HCT116 (cell line): Measurements from ENCODE around the gene BLOC1S6. TPM values are rescaled to one million over a fixed set of nuclear protein-coding genes. Genes with fewer than 3 reads are reported as not detected.

Source experiments
- ATAC-seq: fragments of 200-7000 bp; cut with Tn5 transposase; 2 replicates; pipeline ENCODE4 v1.9.1; 2020; ENCODE audit warnings: mild to moderate bottlenecking, moderate library complexity
- BruUV-seq: library from RNA; stranded (reverse); fragments of 400-500 nt; replicated peaks from 2 replicates; lab custom pipeline; 2021; lab: Mats Ljungman, UMichigan
- CTCF ChIA-PET: fragments of 300-600 bp; sonication (Branson Sonifier 250); formaldehyde crosslinking; loops from one replicate; lab custom pipeline; 2021; ENCODE audit warnings: antibody characterized with exemption; lab: Charles Lee
- POLR2A ChIA-PET: fragments of 300-600, 350-600 bp; sonication (Branson Sonifier 250); formaldehyde crosslinking; loops from one replicate; lab custom pipeline; 2021; ENCODE audit warnings: antibody characterized with exemption; lab: Charles Lee
- RAD21 ChIA-PET, 2 experiments: fragments of 300-600 bp; sonication (Branson Sonifier 250); formaldehyde crosslinking; loops; one replicate each; lab custom pipeline; 2023; ENCODE audit warnings: low total read pairs in 2 of 2; ENCODE audit not compliant: uncharacterized antibody in 2 of 2, unreplicated experiment in 2 of 2, low non-redundant PET in 1 of 2; lab: Charles Lee
- DNase-seq: peaks from one replicate; pipeline ENCODE4 v3.0.0-alpha.2; 2010; ENCODE audit warnings: low read depth, low spot score
- H2AFZ ChIP-seq: fragments of 200-600 bp; shearing (Covaris generic), sonication (generic); 2 replicates; pipeline ENCODE4 v1.6.1; 2017; ENCODE audit warnings: low read depth, mixed run types, mixed read lengths, antibody characterized with exemption, low read length; ENCODE audit not compliant: poor library complexity, severe bottlenecking
- H3K27ac ChIP-seq: 2 replicates; pipeline ENCODE4 v1.5.1; 2012; ENCODE audit warnings: low read depth, low read length
- H3K27me3 ChIP-seq: fragments of 200-600 bp; sonication (generic); 2 replicates; pipeline ENCODE4 v1.6.1; 2016; ENCODE audit warnings: mixed run types, low read length, mixed read lengths; ENCODE audit not compliant: insufficient read depth
- H3K36me3 ChIP-seq, 2 experiments: fragments of 200-500 bp in 1 of 2; fragments of 200-600 bp in 1 of 2; sonication (Bioruptor generic) in 1 of 2; sonication (generic) in 1 of 2; 2 replicates each; pipeline versions ENCODE4 v1.5.1 to v1.6.1; 2014 to 2016; ENCODE audit warnings: low read length in 2 of 2, inconsistent platforms in 1 of 2, mixed read lengths in 1 of 2, mixed run types in 1 of 2; ENCODE audit not compliant: insufficient read depth in 2 of 2, control insufficient read depth in 1 of 2
- H3K4me1 ChIP-seq, 2 experiments: fragments of 200-600 bp in 1 of 2; sonication (generic) in 1 of 2; 2 replicates each; pipeline versions ENCODE4 v1.5.1 to v1.6.1; 2012 to 2017; ENCODE audit warnings: low read length in 2 of 2, inconsistent platforms in 1 of 2, mild to moderate bottlenecking in 1 of 2, mixed read lengths in 1 of 2, mixed run types in 1 of 2, moderate library complexity in 1 of 2; ENCODE audit not compliant: insufficient read depth in 2 of 2, control insufficient read depth in 1 of 2
- H3K4me2 ChIP-seq: fragments of 200-600 bp; sonication (generic); 2 replicates; pipeline ENCODE4 v1.6.1; 2017; ENCODE audit warnings: mixed run types, low read length, mixed read lengths
- H3K4me3 ChIP-seq, 2 experiments: fragments of 200-600 bp in 1 of 2; sonication (generic) in 1 of 2; replicated peaks in 1 of 2; 2 replicates each; pipeline ENCODE4 v1.5.1; 2011 to 2016; ENCODE audit warnings: low read length in 2 of 2, control low read depth in 1 of 2, low read depth in 1 of 2, mild to moderate bottlenecking in 1 of 2, mixed read lengths in 1 of 2, mixed run types in 1 of 2
- H3K79me2 ChIP-seq: fragments of 200-600 bp; sonication (generic); 2 replicates; pipeline ENCODE4 v1.6.1; 2017; ENCODE audit warnings: mild to moderate bottlenecking, mixed run types, low read length, moderate library complexity, mixed read lengths; ENCODE audit not compliant: insufficient read depth
- H3K9ac ChIP-seq: fragments of 200-600 bp; sonication (generic); 2 replicates; pipeline ENCODE4 v1.6.1; 2016; ENCODE audit warnings: low read length, mixed read lengths
- H3K9me2 ChIP-seq: fragments of 200-600 bp; sonication (generic), shearing (Covaris generic); 2 replicates; pipeline ENCODE4 v1.6.1; 2017; ENCODE audit warnings: mixed run types, mild to moderate bottlenecking, moderate library complexity; ENCODE audit not compliant: insufficient read depth
- H3K9me3 ChIP-seq, 2 experiments: fragments of 200-500 bp in 1 of 2; fragments of 200-600 bp in 1 of 2; sonication (Bioruptor generic) in 1 of 2; sonication (generic) in 1 of 2; 2 replicates each; pipeline ENCODE4 v1.6.1; 2014 to 2017; ENCODE audit warnings: low read length in 2 of 2, mixed read lengths in 2 of 2, inconsistent platforms in 1 of 2, low read depth in 1 of 2, mild to moderate bottlenecking in 1 of 2, mixed run types in 1 of 2, moderate library complexity in 1 of 2; ENCODE audit not compliant: control insufficient read depth in 1 of 2, insufficient read depth in 1 of 2
- H4K20me1 ChIP-seq: fragments of 200-600 bp; sonication (generic), shearing (Covaris generic); 2 replicates; pipeline ENCODE4 v1.6.1; 2017; ENCODE audit warnings: mixed run types, mild to moderate bottlenecking, moderate library complexity; ENCODE audit not compliant: insufficient read depth
- CBX3 ChIP-seq: IDR thresholded peaks from 2 replicates; pipeline ENCODE4 v1.6.1; 2012; ENCODE audit warnings: low read depth
- EGR1 ChIP-seq: IDR thresholded peaks from 2 replicates; pipeline ENCODE4 v1.6.1; 2012; ENCODE audit warnings: low read depth
- EZH2 ChIP-seq: fragments of 200-600 bp; sonication (generic); IDR thresholded peaks from 2 replicates; pipeline ENCODE4 v1.6.1; 2017; ENCODE audit warnings: antibody characterized with exemption, mixed run types
- FOSL1 ChIP-seq: IDR thresholded peaks from 2 replicates; pipeline ENCODE4 v1.6.1; 2012; ENCODE audit warnings: low read depth
- JUND ChIP-seq: IDR thresholded peaks from 2 replicates; pipeline ENCODE4 v1.6.1; 2012
- POLR2A ChIP-seq: IDR thresholded peaks from 2 replicates; pipeline ENCODE4 v1.7.0; 2011; ENCODE audit warnings: borderline replicate concordance; ENCODE audit not compliant: insufficient read depth, insufficient read length; ENCODE audit errors: extremely low read depth
- POLR2AphosphoS5 ChIP-seq: IDR thresholded peaks from 2 replicates; pipeline ENCODE4 v1.6.1; 2011; ENCODE audit warnings: mild to moderate bottlenecking, low read depth, low read length, moderate library complexity
- RAD21 ChIP-seq: IDR thresholded peaks from 2 replicates; pipeline ENCODE4 v1.6.1; 2012; ENCODE audit warnings: low read depth, mild to moderate bottlenecking
- SIN3A ChIP-seq: IDR thresholded peaks from 2 replicates; pipeline ENCODE4 v1.6.1; 2012; ENCODE audit warnings: low read depth
- SP1 ChIP-seq: IDR thresholded peaks from 2 replicates; pipeline ENCODE4 v1.6.1; 2012; ENCODE audit warnings: low read depth
- SRF ChIP-seq: IDR thresholded peaks from 2 replicates; pipeline ENCODE4 v1.6.1; 2012; ENCODE audit warnings: low read depth
- TCF7L2 ChIP-seq: IDR thresholded peaks from 2 replicates; pipeline ENCODE4 v1.7.0; 2011; ENCODE audit warnings: borderline replicate concordance, inconsistent platforms; ENCODE audit not compliant: insufficient read depth, insufficient read length; ENCODE audit errors: extremely low read depth
- ZNF274 ChIP-seq: fragments of 200-500 bp; sonication (Bioruptor generic); IDR thresholded peaks from 2 replicates; pipeline ENCODE4 v1.6.1; 2014; ENCODE audit warnings: mild to moderate bottlenecking, low read depth, low read length, inconsistent platforms
- intact Hi-C: fragments of 100-400 bp; cut with micrococcal nuclease; formaldehyde crosslinking; loops from 2 replicates; pipeline ENCODE4 v1.10.0; 2022
- total RNA-seq: library from RNA; stranded (reverse); gene quantifications from one replicate; pipeline ENCODE4 v1.2.1, GENCODE V29; 2021; ENCODE audit not compliant: unreplicated experiment
- TF ChIP-seq, protein P1 (sequence below): IDR thresholded peaks from 2 replicates; pipeline ENCODE4 v1.6.1; 2012; ENCODE audit warnings: low read depth
- TF ChIP-seq, protein P2 (sequence below): IDR thresholded peaks from 2 replicates; pipeline ENCODE4 v1.6.1; 2011; ENCODE audit warnings: mild to moderate bottlenecking, low read length, moderate library complexity; ENCODE audit not compliant: insufficient replicate concordance; ENCODE audit errors: extremely low read depth
- TF ChIP-seq, protein P3 (sequence below), 3 experiments: fragments of 200-600 bp in 1 of 3; sonication (generic) in 1 of 3; IDR thresholded peaks in 2 of 3; conservative IDR thresholded peaks in 1 of 3; 2 replicates each; pipeline ENCODE4 v1.5.1; 2012 to 2017; ENCODE audit warnings: low read depth in 2 of 3, low read length in 2 of 3, antibody characterized with exemption in 1 of 3, borderline replicate concordance in 1 of 3, control low read depth in 1 of 3, mild to moderate bottlenecking in 1 of 3, mixed read lengths in 1 of 3, mixed run types in 1 of 3, moderate library complexity in 1 of 3; ENCODE audit not compliant: insufficient read depth in 1 of 3
- TF ChIP-seq, protein P4 (sequence below): IDR thresholded peaks from 2 replicates; pipeline ENCODE4 v1.6.1; 2012
- TF ChIP-seq, protein P5 (sequence below): IDR thresholded peaks from 2 replicates; pipeline ENCODE4 v1.6.1; 2012

BLOC1S6 gene
- total RNA-seq, 1 experiment from 2014 or later: 40.7 TPM

DNA sequence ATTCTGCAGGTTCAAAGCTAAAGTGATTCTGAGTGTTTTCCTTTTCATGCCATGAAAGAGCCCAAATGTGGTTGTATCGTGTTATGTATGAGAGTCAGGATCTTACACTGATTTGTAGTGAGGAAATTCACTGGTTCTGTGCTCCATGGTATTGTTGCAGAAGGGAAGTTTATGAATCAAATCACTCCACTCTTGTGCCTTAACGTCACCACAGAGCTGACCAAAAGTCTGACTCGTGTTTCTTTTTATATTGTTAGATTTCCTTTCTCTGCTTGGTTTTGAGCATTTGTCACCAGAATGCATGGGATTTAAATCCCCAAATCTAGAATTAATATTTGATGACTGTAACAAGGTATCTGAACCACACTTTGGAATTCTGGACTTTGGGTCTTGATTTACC is 35.5 kb upstream of the BLOC1S6 start (continued):
- TF ChIP-seq, protein P1, sequence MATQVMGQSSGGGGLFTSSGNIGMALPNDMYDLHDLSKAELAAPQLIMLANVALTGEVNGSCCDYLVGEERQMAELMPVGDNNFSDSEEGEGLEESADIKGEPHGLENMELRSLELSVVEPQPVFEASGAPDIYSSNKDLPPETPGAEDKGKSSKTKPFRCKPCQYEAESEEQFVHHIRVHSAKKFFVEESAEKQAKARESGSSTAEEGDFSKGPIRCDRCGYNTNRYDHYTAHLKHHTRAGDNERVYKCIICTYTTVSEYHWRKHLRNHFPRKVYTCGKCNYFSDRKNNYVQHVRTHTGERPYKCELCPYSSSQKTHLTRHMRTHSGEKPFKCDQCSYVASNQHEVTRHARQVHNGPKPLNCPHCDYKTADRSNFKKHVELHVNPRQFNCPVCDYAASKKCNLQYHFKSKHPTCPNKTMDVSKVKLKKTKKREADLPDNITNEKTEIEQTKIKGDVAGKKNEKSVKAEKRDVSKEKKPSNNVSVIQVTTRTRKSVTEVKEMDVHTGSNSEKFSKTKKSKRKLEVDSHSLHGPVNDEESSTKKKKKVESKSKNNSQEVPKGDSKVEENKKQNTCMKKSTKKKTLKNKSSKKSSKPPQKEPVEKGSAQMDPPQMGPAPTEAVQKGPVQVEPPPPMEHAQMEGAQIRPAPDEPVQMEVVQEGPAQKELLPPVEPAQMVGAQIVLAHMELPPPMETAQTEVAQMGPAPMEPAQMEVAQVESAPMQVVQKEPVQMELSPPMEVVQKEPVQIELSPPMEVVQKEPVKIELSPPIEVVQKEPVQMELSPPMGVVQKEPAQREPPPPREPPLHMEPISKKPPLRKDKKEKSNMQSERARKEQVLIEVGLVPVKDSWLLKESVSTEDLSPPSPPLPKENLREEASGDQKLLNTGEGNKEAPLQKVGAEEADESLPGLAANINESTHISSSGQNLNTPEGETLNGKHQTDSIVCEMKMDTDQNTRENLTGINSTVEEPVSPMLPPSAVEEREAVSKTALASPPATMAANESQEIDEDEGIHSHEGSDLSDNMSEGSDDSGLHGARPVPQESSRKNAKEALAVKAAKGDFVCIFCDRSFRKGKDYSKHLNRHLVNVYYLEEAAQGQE: no peak

DNA sequence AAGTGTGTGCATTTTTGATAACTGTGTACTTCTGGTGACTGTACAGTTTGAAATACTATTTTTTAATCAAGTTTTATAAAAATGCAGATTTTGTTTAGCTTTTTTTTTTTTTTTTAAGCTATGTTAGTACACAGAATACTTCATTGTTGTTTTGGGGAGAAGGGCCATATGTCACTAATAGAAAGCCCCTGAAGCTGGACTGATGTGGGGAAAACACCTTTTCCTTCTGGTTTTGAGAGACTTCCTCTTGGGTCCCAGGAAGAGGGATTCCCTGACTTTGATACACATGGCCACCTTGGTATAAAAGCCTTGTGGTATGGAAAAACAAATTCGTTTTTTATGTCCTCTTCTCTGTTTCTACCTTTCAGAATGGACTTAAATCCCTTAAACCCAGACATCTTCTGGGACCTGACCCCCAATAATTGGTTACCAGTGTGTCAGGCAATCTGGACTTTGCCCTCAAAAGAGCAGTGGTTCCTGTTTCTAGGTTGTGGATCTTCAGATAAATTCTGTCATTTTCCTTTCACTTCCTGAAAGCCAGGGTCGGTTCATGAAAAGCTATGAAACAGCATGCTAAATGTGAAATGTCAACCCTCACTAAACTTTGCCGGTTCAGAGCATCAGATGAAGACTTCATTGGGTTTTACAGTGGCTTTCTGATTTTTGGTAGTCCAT is 31.1 kb upstream of the BLOC1S6 start:
- Histone ChIP-seq H3K4me1 (no peaks in the 10 kb centered on the region), H3K79me2 (no peaks in the 10 kb centered on the region), H3K4me2 (no peak overlapping the region), H3K9ac (no peak overlapping the region), H3K4me3 (no peak overlapping the region), H3K36me3 (no peaks in the 10 kb centered on the region)
- BruUV-seq: no TSS peak
- RAD21 ChIA-PET: no interaction called here
- DNase-seq (no peak), ATAC-seq (no peak)
- intact Hi-C loops: no loop called here
- CTCF ChIA-PET: interaction anchor here (1.5 to 2.7 kb wide), 2 partner anchors 18 to 55 kb away, joined by 3 to 9 read pairs; no protein-coding TSS in a partner anchor
- TF ChIP-seq SIN3A (no peak), TCF7L2 (no peak), POLR2AphosphoS5 (no peak), POLR2A (no peak), CBX3 (no peak), EGR1 (no peak), SP1 (no peak), RAD21 (no peak), JUND (no peak), SRF (no peak), EZH2 (no peak), ZNF274 (no peak), FOSL1 (no peak)
- TF ChIP-seq, protein P2, sequence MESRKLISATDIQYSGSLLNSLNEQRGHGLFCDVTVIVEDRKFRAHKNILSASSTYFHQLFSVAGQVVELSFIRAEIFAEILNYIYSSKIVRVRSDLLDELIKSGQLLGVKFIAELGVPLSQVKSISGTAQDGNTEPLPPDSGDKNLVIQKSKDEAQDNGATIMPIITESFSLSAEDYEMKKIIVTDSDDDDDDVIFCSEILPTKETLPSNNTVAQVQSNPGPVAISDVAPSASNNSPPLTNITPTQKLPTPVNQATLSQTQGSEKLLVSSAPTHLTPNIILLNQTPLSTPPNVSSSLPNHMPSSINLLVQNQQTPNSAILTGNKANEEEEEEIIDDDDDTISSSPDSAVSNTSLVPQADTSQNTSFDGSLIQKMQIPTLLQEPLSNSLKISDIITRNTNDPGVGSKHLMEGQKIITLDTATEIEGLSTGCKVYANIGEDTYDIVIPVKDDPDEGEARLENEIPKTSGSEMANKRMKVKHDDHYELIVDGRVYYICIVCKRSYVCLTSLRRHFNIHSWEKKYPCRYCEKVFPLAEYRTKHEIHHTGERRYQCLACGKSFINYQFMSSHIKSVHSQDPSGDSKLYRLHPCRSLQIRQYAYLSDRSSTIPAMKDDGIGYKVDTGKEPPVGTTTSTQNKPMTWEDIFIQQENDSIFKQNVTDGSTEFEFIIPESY: no peak
- TF ChIP-seq, protein P3, sequence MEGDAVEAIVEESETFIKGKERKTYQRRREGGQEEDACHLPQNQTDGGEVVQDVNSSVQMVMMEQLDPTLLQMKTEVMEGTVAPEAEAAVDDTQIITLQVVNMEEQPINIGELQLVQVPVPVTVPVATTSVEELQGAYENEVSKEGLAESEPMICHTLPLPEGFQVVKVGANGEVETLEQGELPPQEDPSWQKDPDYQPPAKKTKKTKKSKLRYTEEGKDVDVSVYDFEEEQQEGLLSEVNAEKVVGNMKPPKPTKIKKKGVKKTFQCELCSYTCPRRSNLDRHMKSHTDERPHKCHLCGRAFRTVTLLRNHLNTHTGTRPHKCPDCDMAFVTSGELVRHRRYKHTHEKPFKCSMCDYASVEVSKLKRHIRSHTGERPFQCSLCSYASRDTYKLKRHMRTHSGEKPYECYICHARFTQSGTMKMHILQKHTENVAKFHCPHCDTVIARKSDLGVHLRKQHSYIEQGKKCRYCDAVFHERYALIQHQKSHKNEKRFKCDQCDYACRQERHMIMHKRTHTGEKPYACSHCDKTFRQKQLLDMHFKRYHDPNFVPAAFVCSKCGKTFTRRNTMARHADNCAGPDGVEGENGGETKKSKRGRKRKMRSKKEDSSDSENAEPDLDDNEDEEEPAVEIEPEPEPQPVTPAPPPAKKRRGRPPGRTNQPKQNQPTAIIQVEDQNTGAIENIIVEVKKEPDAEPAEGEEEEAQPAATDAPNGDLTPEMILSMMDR (IDR thresholded peaks at IDR 0.05 in 2 of 3, conservative IDR thresholded peaks at IDR 0.05 in 1 of 3; ENCODE audit: borderline replicate concordance in 1 of 3, insufficient read depth in 1 of 3, low read depth in 2 of 3, low read length in 2 of 3): no peak
- TF ChIP-seq, protein P4, sequence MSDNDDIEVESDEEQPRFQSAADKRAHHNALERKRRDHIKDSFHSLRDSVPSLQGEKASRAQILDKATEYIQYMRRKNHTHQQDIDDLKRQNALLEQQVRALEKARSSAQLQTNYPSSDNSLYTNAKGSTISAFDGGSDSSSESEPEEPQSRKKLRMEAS: no peak
- TF ChIP-seq, protein P5, sequence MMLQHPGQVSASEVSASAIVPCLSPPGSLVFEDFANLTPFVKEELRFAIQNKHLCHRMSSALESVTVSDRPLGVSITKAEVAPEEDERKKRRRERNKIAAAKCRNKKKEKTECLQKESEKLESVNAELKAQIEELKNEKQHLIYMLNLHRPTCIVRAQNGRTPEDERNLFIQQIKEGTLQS: no peak
- TF ChIP-seq, all 23 proteins: peak for 0
- Histone ChIP-seq H4K20me1 (no peaks in the 10 kb centered on the region), H2AFZ (no peak overlapping the region), H3K27ac (no peak overlapping the region), H3K9me3 (no peaks in the 10 kb centered on the region), H3K9me2 (no peaks in the 10 kb centered on the region), H3K27me3 (peaks cover 14% of the 10 kb centered on the region; the same call in 1 of the 2 replicates)
- POLR2A ChIA-PET: interaction anchor here (1.1 to 2.0 kb wide), 2 partner anchors 18 to 31 kb away, joined by 4 read pairs; partner anchors contain the start of gene BLOC1S6
